Stimulated activated CD8-positive, alpha-beta memory T cell treated with anti-CD3 and anti-CD28 coated beads, Interleukin-15, amount 100 ng/mL, for 48 hours (primary cell): ENCODE data around the gene FLT1.

Source experiments
- DNase-seq, 2 donors: peaks; one replicate each; pipeline ENCODE4 v3.0.0-alpha.2; 2020; ENCODE audit warnings: low read depth in 2 of 2

Gene FLT1

DNA sequence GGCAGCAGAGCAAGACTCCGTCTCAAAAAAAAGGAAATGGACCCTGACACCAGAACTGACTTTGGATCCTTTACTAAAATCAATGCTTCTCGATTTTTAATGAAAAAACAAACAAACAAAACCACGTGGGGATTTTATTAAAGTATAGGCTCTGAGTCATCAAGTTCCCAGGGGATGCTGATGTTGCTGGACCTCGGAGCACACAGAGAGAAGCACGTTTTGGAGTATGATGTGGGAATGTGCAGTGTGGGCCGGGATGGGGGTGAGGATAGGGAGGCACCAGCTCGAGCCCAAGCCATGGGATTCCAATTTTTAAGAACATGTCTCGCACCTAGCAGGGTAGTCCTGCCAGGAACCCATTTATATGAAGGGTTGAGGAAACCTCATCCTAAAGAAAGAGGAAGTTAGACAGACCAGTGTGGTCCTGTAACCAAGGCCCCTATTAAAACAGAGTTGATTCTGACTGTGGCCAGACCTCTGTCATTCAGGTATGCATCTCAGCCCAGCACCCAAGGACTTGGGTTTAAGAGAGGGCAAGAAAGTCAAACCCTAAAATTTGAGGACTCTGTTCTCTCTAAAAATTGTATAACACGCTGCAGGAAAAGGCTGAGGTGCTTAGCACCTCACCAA is 6.4 kb downstream of the FLT1 start:
- DNase-seq: no peak

DNA sequence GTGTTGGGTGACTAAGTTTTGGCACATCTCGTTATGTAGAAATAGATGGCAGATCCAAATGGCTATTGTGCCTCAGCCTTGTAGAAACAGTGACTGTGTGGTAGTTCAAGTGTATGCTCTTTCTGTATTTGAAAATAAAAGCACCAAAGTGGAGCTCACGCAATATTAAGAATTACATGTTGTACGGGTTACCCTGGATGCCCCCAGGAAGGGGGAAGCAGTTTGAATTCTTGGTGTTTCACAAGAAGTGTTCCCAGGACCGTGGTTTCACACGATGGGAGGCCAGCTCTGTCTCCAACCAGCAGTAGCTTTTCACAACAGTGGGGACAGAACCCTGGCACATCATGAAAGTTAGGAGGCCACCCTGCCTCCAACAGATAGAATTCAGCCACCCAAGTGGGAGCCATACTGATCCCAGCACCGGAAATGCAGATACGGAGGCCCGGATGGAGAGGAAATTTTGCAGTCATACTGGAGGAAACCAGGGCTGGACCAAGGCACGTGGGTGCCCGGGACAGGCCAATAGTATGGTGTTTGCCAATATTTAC is 8.9 kb downstream of the FLT1 start:
- DNase-seq: no peak

DNA sequence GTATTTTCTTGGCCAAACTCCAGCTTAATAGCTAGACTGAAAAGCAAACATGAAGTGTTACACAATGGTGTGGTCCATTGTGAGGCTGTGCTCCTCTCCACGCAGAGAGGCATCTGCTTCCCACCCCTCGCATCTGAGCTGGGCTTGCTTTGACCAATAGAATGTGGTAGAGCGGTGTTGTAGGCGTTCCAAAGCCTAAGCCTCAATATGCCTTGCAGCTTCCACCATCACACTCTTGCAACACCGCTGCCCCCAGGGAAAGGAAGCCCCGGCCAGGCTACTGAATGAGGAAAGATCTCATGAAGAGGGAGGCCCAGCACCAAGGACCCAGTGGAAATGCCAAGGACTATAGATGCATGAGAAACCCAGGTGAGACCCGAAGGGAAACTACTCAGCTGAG is 9.4 kb downstream of the FLT1 start:
- no peak for DNase-seq

DNA sequence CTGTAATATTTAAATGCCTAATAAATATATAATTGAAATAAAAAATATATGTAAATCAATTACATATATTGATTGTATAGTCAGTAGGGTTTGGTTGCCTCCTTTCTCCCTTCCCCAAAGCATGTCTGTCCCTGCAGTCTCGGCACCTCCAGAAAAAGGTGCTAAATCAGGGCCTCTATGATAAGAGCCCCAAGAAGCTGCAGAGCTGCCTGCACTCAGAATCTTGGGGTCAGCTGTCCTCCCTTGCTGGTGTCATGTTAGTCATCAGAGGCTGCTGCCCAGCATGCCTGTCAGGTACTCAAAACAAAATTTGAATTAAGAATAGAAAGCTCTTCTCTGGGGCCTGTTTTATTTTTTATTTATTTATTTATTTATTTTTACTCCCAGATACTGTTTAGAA is 9.8 kb downstream of the FLT1 start:
- no peak for DNase-seq

DNA sequence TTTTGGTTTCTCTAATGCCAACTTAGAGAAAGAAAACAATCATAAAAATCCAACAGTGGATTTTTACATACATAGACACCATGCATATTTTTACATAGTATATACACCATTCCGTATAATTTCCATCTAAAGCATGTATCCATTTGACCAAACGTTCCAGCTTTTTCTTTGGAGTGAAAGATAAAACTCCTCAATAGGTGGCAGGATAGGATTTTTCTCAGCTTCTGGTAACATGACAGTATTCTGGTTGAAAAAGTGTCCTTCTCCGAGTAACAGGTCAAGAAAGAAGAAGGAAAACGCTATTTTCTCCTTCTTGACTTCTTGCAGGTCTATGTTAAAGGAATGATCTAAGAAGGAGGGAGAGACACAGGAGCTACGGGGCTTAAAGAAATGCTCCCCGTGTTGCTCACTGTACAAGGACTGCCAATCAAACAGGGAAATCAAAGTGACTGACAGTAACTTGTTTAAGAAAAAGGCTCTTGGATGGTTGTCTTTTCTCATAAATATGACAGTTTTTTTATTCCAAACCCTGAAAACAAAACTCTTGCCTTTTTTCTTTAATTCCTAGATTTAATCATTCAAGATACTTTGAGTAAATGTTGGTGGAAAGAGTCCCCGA is 11.5 kb downstream of the FLT1 start:
- no peak for DNase-seq

DNA sequence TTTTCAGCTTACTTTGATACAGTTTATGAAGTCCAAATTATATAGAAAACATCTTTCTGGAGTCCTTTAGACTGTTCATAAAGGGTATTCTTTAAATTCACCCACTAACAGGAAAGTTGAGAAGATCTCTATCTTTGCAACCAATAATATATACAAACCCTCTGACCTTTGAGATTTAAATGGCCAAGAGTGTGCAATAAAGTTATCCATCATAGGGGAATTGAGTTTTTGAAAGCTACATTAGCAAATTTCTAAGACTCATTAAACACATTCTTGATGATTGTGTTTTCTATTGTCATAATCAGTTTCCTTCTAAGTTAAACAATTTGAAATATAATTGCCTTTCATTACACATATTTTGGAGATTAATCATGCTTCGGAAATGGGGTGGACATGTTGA is 15.9 kb downstream of the FLT1 start:
- DNase-seq: no peak

DNA sequence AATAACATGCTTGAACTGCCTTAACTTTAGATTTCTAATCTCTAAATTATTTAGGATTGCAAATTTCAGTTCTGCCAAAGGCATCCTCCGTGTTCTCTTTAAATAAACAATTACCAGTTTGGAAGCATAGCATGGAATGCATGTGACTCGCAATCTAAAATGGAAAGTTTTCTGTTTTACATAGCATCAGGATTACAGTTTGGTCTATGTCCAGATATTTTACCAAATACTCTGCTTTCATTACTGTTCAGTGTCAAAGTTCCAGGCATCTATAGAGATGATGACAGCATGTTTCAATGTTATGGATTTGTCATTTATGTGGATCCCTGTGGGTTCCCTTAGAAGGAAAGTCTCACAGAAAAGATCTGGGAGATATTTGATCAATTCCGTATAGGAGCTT is 16.8 kb downstream of the FLT1 start:
- no peak for DNase-seq

DNA sequence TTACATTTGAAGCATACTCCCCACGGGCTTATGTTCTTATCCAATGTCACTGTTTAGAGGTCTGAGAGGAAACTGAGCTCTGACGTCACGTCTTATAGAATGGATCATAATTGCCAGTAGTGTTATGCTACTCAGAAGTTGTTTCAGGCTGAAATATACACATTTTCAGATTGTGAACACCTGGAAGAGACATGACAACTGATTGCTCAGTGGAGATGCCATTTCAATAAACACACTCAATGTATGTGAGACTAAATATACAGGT is 17.3 kb downstream of the FLT1 start:
- DNase-seq: no peak

DNA sequence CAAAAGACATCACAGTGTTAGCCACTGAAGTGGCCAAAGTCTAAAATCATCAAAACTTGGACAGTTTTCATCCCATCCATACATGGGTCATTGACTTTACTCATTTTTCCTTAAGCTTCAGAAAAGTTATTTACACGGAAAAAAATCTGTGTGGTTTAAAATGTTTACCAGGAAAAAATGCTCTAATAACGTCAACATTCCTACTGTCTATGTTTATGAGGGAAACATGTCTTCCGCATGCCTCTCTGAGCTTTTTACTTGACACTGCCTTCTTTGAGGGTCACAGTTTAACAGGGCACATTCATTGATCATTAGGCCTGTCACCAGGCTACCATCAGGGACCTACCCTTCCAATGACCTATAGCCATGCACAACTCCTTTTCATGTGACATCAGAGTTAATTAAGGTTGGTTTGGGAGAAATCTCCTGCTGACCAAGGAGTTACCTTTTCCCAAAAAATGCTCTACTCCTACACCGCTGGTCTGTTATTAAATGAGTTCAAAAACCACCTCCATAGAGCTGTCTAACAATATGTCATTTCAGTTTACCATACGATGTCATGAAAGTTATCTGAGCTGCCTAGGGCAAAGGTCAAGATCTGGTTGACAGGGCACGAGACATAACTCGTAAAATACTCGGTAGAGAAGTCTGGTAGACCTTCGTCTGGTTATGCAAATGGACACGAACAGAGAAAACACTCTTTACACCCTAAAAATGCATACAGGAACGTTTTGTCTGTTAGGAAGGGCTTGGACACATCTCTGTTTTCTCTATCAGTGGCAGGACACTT is 17.8 kb downstream of the FLT1 start:
- no peak for DNase-seq

DNA sequence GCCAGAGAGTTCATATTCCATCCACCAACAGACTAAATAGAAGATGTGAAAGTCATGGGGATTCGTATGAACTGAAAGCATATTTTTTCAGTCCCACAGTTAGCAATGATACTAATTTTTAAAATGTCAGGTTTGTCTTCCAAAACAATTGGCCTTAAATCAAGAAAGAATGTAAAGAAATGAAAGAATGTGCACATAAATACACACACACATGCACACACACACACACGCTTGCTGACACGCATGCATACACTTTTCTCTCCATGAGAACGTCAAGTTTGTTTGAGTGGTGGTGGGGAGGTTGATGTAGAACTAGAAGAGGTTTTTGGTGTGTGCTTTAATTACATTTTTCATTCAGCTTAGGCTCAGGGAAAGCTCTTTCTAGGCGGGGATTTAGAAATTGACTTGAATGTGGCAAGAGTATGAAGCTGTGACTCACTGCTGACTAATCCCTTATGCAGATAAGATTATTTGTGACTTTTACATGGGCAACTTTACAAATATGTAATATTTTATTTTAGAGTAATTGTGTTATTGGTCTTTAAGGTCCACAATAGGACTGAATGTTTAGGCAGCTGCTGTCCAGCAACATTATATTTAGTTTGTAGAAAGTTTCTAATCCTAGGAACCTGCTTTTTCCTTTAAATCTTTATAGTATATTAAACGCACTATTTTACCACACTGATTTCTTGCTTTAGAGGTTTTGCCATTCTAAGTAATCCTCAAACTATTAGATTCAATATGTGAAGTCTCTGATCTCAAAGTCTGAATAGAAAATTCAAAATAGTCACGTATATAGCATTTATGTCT is 18.8 kb downstream of the FLT1 start:
- no peak for DNase-seq

DNA sequence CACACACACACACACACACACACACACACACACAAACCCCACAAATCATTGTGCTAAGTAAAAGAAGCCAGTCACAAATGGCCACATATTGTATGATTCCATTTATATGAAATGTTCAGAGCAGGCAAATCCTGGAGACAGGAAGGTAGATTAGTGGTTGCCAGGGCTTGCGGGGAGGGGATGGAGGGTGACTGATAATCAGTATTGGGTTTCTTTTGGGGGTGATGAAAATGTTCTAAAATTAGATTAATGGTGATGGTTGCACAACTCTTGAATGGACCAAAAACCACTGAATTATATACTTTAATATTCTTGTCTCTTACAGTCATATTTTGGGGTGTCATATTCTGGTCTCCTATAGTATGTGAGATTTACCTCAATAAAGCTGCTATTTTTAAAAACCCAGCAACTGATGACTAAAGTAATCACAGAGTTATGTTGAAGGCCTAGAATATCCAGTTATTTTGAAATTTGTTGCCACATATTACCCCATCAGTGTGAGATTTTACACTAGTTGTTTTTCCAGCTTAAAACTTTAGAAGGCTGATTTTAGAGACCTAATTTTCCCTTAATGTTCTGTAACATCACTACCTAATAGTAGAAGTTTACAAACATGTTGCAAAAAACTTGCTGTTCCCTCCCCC is 20.3 kb downstream of the FLT1 start:
- DNase-seq: no peak

DNA sequence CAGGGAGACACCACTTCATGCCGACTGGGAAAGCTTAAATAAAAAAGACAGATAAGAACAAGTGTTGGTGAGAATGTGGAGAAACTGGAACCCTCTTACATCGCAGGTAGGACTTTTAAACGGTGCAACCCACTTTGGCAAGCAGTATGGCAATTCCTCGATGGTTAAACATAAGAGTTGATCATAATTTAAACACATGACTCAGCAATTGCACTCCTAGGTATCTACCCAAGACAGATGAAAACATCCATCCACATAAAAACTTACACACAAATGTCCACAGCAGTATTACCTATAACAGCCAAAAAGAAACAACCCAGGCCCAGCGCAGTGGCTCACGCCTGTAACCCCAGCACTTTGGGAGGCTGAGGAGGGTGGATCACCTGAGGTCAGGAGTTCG is 21.9 kb downstream of the FLT1 start:
- DNase-seq: no peak

DNA sequence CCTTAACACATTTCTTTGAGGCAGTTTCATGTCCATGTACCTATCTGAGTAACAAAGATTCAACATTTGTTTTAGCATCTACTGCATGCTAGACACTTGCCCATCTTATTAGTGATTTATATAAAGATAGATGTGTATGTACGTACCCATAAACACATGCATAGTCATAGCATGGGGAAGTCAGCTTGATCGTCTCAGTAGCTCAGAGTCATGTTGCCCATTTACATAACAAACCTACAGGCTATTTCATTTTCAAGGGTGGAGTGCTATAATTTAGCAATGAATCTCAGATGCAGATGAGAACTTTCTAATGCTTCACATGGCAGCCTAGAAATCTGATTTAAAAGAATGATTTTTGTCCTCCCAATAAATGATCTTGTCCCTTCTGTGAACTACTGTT is 23.5 kb downstream of the FLT1 start:
- no peak for DNase-seq

DNA sequence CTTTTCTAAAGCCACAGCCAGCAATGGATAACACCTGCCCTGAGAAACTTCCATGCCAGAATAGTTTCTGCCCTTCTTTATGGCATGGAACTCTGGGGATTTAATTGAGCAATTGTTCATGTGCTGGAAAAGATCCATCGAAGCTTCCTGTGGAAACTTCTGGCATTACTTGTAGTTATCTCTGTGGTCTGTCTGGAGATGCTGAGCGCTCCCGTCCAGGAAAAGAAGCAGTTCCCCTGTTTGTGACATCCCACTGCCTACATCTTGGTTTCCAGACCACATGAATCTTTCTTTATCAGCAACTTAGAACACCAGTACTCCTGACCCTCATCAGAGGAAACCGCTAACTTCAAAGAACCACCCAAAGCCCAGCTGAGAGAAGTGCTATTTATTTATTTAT is 24.6 kb downstream of the FLT1 start:
- DNase-seq: no peak

DNA sequence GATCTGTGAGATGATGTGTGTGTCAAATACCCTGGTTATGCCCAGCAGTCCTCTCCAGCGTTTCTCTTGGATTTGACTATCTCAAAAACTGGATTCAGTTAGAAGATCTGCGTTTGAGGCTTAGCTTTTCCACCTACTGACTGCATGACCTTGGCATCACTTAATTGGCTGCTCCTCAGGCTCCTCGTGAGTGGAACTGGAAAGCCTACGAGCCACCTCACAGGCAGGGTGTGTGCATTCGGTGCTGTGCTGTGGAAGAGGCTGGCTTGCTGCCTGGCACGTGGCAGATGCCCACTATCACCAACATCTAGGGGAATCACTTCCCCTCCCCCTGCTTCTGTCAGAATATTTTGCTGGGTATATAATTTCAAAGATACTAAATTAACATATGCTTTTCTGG is 25.6 kb downstream of the FLT1 start:
- DNase-seq: no peak

DNA sequence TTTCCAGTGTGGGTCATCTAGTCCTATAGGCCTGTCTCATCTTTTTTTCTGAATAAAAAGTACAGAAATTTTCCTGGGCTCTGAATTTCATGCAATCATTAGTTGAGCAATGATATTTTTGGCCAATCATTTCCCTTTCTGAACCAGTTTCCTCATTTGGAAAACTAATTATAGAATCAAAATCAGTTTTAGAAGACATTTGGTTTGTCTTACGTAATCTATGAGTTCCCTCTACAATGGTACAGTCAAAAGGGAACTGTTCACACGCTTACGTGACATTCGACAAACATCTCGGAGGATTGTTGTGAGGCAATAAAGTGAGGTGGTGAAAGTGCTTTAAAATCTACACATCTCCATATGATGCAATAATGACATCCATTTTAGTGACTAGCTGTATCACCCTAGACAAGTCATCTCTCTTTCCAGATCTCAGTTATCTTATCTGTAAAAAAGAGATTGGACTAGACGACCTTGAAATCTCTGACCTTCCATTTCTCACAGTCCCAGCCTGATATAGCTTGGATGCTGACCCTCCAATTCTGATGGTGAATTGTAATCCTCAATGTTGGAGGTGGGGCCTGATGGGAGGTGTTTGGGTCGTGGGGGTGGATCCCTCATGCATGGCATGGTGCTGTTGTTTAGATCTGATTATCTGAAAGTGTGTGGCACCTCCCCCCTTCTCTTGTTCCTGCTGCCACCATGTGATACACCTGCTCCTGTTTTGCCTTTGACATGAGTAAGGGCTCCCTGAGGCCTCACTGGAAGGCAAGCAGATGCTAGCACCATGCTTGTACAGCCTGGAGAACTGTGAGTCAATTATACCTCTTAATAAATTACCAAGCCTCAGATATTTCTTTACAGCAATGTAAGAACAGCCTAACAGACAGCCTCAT is 26.7 kb downstream of the FLT1 start:
- no peak for DNase-seq

DNA sequence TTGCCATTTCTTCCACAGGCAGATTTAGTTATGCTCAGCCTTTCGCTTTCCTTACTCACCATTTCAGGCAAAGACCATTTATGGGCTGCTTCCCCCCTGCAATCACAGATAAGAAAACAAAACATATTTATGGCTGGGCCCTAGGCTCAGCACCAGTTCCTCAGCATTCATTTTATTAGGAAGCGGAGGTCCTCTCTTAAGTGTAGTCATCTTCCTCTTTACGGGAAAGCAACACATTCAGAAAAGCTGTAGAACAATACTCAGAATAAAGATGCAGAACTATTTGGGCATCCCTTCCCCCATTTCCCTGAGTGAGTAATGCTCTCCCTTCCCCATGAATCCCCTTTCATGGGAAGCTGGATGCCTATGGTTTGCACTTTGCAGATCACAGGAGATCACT is 27.9 kb downstream of the FLT1 start:
- no peak for DNase-seq

DNA sequence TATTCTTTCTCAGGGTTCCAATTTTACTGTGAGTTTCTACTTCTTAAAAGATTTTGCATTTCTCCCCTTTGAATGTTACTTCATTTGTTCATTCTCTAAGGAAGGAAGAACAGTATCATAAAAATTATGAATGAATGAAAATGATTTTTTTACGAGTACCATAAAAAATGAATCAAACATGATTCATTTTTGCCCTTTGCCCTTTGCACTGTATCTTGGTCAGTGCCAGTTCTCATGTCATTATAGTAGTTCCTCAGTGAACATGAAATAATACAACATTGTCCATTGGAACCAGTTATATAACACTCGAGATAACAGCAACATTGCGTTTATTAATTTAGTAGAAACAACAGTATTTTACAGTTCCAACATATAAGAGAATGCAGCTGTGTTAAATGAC is 28.8 kb downstream of the FLT1 start:
- DNase-seq: no peak

DNA sequence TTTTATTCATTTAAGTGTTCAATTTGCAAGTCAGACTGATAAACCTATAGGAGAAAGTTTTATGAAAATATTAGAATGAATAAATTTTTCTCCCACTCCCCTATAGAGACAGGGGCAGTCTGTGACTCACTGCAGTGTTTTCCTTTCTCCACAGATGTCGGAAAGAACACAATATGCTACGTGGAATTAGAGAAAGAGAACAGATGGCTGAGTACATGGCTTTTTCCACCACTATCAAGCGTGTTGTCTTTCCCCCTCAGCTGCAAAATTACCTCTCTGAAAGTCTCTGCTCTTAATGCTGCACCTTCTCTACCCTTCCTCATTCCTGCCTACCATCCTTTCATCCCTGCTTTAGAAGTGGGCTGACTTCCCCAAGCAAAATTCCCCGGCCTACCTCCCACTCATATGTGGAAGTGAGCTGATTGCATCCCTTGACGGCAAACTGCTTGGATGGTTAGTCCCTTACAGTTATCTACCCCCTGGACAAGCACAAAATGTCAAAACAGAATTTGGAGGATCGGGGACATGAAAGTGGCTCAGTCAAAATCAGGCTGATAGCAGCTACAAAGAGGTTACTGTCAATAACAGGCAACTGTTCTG is 30.0 kb downstream of the FLT1 start:
- no peak for DNase-seq

DNA sequence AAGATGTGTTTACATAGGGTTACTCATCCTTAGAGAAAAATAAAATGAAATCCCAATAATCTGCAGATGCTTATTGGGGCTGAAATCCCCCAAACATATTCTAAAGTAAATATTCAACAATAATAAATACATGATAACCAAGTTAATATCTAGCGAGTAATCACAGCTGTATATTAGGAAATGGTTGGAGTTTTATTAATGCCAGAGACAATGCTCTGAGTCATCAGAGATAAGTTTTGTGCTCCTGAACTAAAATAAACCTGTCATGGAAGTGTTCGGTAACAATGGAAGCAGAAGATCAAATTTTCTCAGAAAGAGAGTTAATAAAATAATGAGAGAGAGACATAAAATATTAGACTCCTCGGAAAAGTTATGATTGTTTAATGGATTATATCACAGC is 31.4 kb downstream of the FLT1 start:
- DNase-seq: no peak

DNA sequence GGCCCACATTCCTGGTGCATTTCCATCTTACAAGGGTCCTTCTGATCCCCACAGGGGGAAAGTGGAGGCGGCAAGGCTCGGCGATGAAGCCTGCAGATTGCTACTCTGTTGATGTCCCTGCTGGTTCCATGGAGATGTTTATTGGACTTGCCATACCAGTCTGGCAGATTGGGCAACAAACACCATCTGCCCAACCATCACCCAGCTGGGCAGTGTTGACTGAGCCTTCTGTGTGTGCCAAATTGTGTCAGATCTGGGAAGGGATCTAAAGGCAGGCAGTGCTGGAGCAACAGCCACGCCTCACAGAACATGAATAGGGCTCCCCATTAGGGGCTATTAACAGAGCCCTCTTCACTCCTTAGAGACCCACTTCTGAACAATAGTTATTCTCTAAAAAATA is 35.0 kb downstream of the FLT1 start:
- DNase-seq: no peak
